NCI-H2196 (cell line): Measurements from ENCODE around the gene PILRA.
"Not testable (repeated sequence)": the region's sequence is repeated elsewhere in the genome, so short reads cannot be mapped to it uniquely, and the experiment has no call there.

Source experiments
- DNase-seq: peaks from one replicate; lab custom pipeline; 2025; ENCODE audit not compliant: unreplicated experiment; lab: John Stamatoyannopoulos, UW

Gene PILRA

GRCh38 chr7:100432621-100433275, 59.5 kb downstream of the PILRA start:
- DNase-seq: no peak

DNA sequence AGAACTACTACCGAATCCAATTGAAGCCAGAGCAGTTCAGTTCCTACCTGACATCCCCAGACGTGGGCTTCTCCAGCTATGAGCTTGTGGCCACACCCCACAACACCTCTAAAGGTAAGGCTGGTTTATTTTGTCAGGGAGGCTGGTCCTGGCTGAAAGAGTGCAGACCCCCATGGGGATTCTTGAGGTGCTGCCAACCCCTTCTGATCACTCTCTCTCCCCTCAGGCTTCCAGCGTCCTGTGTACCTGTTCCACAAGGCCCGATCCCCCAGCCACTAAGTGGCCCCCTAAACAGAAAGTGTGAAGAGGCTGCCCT, 59.9 kb downstream of the PILRA start:
- no peak for DNase-seq

GRCh38 chr7:100433592-100434296, 60.5 kb downstream of the PILRA start:
- DNase-seq: no peak

DNA sequence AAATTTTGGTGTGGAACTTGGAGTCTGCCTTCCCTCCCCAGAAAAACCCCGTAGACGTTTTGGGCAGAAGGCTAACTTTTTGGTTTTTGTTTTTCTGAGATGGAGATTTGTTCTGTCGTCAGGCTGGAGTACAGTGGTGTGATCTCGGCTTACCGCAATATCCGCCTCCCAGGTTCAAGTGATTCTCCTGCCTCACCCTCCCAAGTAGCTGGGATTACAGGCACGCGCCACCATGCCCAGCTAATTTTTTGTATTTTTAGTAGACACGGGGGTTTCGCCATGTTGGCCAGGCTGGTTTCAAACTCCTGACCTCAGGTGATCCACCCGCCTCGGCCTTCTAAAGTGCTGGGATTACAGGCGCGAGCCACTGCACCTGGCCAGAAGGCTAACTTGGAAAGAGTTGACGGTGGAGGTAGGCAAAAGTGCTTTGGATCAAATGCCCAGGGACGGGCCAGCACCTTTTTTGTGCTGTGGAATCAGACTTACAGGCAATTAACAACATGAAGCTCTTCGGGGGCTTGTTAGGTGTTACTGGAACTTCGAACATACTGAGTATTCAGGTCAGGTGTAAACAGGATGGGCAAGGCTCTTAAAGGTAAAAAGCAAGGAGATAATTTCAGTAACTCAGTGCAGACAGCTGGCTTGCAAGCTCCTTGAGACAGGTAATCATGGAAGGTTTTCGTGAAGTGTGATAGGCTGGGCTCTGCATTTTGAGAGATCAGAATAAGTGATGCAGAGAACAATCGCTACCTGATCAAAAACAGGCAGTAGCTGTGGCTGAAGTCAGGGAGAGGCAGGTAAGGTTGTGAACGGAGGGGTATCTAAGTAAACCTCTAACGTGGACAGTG, 61.2 kb downstream of the PILRA start:
- no peak for DNase-seq

DNA sequence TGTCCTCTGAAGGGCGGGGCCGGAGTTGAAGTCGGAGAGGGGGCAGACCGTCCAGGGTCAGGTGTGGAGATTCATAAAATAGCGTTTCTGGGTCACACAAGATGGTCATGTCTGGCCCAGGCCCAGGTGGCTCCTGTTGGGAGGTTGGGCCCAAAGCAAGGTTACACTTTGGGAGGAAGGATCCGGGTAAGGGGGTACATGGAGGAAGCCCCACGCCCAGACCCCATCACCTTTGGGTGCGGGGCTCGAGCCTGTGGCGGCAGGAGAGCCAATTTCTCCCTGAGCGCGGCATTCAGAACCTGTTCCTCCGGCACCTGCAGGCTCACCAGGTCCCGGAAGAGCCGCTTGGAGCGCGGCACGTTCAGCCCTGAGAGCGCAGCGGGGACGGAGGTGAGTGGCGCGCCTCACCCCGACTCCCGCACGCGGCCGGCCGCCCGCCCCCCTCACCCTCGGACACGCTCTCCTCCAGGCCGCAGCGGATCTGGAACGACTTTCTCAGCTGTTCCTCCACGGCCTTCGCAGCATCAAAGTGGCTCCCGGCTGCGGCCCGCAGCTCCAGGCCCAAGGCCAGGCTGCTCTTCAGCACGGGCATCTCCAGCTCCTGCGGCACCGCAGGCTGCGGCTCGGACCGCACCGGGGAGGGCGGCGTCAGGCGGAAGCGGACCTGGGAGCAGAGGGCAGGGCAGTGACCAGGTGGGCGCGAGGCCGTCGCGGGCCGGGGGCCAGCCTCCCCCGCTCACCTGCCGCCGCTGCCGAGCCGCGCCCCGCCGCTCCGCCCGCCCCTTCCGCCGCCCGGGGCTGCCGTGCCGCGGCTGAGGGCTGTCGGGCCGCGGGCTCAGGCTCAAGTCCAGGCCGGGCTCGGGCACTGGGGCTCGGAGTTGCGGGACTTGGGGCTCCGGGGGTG, 62.4 kb downstream of the PILRA start:
- no peak for DNase-seq

DNA sequence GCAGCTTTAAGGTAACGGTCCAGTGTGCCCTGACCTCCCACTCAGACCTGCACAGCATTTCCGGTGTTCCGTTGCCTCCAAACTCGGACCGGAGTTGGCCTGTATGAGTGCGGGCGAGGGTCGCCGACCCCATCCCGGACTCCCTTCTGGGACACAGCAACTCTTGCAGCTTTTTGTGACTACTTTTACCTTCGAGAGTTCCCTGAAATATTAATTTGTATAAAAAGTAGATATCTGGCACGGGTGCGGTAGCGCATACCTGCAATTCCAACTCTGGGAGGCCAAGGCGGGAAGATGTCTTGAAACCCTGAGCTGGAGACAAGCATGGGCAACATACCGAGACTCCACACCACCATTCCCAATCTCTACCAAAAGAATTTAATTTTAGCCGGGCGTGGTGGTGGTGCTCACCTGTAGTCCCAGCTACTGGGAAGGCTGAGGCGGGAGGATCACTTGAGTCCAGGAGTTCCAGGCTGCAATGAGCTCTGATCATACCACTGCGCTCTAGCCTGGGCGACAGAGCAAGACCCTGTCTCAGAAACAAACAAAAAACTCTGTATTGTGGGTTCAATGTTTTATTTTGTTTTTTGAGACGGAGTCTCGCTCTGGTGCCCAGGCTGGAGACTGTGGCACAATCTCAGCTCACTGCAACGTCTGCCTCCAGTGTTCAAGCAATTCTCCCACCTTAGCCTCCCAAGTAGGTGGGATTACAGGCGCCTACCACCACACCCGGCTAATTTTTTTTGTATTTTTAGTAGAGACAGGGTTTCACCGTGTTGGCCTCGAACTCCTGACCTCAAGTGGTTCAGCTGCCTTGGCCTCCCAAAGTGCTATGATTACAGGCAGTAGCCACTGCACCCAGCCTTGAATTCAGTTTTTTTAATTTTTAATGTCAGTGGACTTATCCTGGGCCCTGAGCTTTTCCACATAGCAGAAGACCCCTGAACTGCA, 64.1 kb downstream of the PILRA start:
- DNase-seq: no peak

DNA sequence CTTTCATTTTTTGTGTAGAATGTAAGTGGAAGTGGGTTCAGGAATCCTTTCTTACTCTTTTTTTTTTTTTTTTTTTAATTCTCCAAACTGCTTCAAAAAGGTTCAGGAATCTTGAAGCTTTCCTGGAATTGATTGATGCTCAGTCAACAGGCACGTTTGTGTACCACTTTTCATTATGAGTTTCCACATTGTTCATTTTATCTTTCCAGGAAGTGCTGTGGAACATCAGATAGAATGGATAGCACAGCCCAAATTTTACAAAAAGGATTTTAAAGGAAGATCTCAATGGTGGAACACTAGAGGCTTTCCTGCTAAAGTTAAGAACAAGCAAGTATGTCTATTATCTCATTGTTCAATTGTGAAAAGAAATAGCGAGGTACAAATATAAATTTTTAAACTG, 64.9 kb downstream of the PILRA start:
- DNase-seq: no peak

DNA sequence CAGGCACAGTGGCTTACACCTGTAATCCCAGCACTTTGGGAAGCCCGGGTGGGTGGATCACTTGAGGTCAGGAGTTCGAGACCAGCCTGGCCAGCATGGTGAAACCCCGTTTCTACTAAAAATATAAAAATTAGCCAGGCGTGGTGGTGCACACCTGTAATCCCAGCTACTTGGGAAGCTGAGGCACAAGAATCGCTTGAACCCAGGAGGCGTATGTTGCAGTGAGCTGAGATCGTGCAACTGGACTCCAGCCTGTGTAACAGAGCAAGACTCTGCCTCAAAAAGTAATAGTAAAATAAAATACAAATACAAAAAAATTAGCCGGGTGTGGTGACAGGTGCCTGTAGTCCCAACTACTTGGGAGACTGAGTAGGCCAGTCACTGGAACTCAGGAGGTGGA, 65.4 kb downstream of the PILRA start:
- not testable (repeated sequence) for DNase-seq

- not testable (repeated sequence) for DNase-seq
Measured at GRCh38 chr7:100439244-100439643, 66.0 kb downstream of the PILRA start.

DNA sequence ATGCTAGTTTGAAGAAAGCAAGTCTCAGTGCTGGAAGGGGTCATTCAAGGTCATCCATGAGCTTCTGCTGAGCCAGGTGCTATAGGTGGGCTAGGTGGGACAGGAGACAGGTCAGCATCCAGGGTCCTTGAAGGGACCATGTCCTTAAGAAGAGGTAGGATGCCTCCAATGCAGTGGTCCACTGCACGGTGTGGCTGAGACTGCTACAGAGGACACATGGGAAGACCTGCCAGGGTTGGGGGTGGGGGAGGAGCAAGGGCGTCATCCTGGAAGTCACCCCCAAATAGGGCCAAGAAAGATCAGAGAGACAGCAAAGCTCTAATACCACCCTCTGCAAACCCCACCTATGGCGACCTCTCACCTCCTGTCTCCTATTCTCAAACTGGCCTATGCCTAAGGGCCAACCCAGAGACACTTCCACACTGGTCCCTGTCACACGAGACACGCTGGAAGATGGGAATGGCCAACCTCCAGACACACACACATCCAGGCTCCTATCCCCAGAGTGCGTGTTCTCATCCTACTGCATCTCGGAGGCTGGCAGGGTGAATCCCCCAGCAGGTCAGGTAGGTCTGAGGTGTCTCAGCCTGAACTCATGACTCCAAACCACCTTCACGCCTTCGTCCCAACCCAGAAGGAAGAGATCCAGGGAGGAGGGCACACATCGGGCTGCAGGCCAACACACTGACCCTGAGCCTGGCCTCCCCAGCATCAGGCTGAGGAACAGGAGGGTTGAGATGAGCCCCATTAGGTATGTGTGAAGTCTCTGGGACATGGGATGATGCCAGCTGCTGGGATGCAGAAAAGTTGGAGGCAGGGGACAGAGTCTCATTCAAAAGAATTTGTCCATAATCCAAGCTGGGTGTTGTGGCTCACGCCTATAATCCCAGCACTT, 68.6 kb downstream of the PILRA start:
- DNase-seq: no peak

DNA sequence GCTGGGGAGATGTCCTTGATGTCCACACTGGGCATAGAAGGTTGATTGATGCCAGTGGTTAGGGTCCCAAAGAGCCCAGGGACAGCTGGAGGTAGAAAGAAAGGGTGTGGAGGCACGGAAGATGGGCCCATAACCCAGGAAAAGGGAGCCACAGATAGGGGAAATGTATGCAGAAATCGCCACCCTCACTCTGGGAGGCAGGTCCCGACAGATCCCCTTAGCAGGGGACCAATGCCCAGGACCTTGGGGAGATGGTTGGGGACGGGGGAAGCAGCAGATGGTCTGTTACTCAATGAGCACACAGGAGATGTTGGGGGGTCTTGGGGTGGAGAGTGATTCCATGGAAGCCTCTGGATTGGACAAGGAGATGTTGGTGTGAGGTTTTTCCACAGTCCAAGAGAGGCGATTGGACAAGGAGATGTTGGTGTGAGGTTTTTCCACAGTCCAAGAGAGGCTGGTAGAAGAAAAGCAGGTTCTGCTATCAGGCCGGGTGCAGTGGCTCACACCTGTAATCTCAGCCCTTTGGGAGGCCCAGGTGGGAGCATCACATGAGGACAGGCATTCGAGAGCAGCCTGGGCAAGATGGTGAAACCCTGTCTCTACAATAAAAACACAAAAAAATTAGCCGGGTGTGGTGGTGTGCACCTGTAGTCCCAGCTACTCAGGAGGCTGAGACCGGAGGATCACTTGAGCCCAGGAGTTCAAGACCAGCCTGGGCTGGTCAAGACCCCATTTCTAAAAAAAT, 70.0 kb downstream of the PILRA start:
- DNase-seq: no peak

DNA sequence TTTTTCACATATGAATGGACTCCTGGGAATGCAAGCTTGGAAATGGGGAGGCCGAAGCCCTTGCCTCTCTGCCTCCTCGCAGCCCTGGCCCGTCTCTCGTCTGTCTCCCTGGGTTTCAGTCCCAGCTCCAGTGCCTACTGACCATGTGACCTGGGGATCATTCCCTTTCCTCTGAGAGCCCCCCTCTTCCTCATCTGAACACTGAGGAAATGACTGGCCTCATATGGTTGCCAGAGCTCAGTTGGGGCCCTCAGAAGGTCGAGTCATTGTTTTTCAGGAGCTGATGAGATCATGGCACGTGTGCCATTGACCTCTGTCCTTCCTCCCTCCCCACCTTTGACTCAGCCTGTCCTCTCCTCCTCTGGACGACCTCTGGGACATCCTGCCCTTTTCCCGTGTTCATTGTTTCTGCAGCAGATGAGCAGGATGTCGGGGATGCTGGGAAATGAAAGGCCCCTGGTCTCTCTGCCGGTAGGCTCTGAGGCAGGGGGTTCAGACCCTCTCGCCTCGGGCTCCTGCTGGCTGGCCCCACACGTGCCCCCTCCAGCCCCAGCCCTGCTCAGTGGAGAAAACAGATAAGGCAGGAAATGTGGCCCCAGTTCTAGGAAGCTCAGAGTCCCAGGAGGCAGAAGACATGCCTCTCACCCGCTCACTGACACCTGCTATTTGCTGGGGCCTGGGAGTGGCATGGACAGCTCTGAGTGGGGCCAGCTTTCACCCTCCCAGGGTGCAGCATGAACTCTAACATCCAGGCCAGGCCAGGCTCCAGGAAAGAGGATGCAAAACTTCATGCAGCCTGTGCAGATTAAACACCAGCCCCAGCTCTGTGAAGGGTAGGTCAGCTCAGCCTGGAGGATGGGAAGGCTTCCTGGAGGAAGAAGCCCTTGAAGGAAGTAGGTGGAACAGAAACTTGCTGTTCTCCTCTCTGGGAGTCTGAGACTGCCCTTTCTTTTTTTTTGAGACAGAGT, 71.3 kb downstream of the PILRA start:
- DNase-seq: no peak

DNA sequence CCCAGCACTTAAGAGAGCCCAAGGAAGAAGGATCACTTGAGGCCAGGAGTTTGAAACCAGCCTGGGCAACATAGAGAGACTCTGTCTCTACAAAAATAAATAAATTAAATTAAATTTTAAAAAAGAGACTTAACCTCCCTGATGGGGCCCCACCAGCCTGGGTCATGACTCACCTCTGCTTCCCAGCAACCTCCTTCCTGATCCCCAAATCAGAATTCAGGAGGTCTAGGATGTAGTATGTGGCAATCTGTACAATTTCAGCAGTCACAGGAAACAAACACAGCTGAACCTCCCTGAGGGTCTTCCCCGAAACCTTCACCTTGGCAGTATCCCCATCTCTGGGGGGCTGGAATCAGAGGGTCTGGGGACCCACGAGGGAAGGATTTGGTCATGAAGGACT, 72.8 kb downstream of the PILRA start:
- no peak for DNase-seq

DNA sequence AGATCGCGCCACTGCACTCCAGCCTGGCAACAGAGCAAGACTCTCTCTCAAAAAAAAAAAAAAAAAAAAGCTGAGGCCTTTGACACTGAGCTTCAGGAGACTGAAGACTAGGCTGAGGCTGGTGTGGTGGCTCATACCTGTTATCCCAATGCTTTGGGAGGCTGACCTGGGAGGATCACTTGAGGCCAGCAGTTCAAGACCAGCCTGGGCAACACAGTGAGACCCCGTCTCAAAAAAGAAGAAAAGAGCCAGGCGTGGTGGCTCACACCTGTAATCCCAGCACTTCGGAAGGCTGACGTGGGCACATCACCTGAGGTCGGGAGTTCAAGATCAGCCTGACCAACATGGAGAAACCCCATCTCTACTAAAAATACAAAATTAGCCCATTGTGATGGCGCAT, 74.1 kb downstream of the PILRA start:
- DNase-seq: not testable (repeated sequence)

GRCh38 chr7:100449190-100449795, 76.0 kb downstream of the PILRA start:
- no peak for DNase-seq
